ENCODE measurements around the gene COG8.
A peak's percentile ranks its signal among the peaks of the same experiment; 100 is the strongest.

COG8 gene

GRCh38 chr16:69314534-69314933 lies 24.8 kb downstream of the COG8 start:
- no peak overlapping the region for H3K4me3 ChIP-seq (ENCODE audit: low read depth, low read length)
- no peak for DNase-seq (ENCODE audit: low read depth)
- TF ChIP-seq CTCF (IDR thresholded peaks at IDR 0.05; ENCODE audit: control insufficient read depth, extremely low read depth, insufficient read depth) = no peak

- no peak for TF ChIP-seq CTCF (IDR thresholded peaks at IDR 0.05; ENCODE audit: control insufficient read depth, extremely low read depth, insufficient read depth)
- no peak for DNase-seq (ENCODE audit: low read depth)
- H3K4me3 ChIP-seq (ENCODE audit: low read depth, low read length) = no peak overlapping the region
Observed at GRCh38 chr16:69313469-69313868, 25.9 kb downstream of the COG8 start.

GRCh38 chr16:69311533-69312387 lies 27.6 kb downstream of the COG8 start:
- peak overlapping the region; percentile 89 for H3K4me3 ChIP-seq (ENCODE audit: low read depth, low read length)
- peak; percentile 34 for TF ChIP-seq CTCF (IDR thresholded peaks at IDR 0.05; ENCODE audit: control insufficient read depth, extremely low read depth, insufficient read depth)
- no peak for DNase-seq (ENCODE audit: low read depth)

GRCh38 chr16:69310653-69311532 lies 28.5 kb downstream of the COG8 start, which contains the start of gene VPS4A:
VPS4A (plus strand) TSS chr16:69311350; CDS start chr16:69311512, 162 bp downstream.
- peak; percentile 99 for TF ChIP-seq CTCF (IDR thresholded peaks at IDR 0.05; ENCODE audit: control insufficient read depth, extremely low read depth, insufficient read depth)

GRCh38 chr16:69309316-69309715 lies 30.0 kb downstream of the COG8 start:
- no peak for DNase-seq (ENCODE audit: low read depth)
- H3K4me3 ChIP-seq (ENCODE audit: low read depth, low read length) = no peak overlapping the region
- no peak for TF ChIP-seq CTCF (IDR thresholded peaks at IDR 0.05; ENCODE audit: control insufficient read depth, extremely low read depth, insufficient read depth)

More at GRCh38 chr16:69310653-69311532, 28.5 kb downstream of the COG8 start, which contains the start of gene VPS4A:
- peak; percentile 80 for DNase-seq (ENCODE audit: low read depth)
- H3K4me3 ChIP-seq (ENCODE audit: low read depth, low read length) = peak within 1 kb of the TSS; percentile 89

- DNase-seq (ENCODE audit: low read depth) = no peak
- no peak for TF ChIP-seq CTCF (IDR thresholded peaks at IDR 0.05; ENCODE audit: control insufficient read depth, extremely low read depth, insufficient read depth)
- no peak overlapping the region for H3K4me3 ChIP-seq (ENCODE audit: low read depth, low read length)
Observed at GRCh38 chr16:69307856-69308255, 31.5 kb downstream of the COG8 start.
